HG03095 (cell line): ENCODE measurements around the gene NEK9.
A peak's percentile ranks its signal among the peaks of the same experiment; 100 is the strongest.
"Not testable (repeated sequence)": the region's sequence is repeated elsewhere in the genome, so short reads cannot be mapped to it uniquely, and the experiment has no call there.

Experiments used
- ATAC-seq: cut with Tn5 transposase; IDR thresholded peaks from one replicate; pipeline ENCODE4 v1.9.1; 2021; ENCODE audit warnings: moderate library complexity; ENCODE audit not compliant: unreplicated experiment

The NEK9 gene

GRCh38 chr14:75126679-75127473, at the start of gene NEK9:
Gene NEK9 (minus strand): TSS chr14:75127048. CDS start chr14:75126921, 127 bp downstream.
- ATAC-seq: peak; percentile 85

DNA sequence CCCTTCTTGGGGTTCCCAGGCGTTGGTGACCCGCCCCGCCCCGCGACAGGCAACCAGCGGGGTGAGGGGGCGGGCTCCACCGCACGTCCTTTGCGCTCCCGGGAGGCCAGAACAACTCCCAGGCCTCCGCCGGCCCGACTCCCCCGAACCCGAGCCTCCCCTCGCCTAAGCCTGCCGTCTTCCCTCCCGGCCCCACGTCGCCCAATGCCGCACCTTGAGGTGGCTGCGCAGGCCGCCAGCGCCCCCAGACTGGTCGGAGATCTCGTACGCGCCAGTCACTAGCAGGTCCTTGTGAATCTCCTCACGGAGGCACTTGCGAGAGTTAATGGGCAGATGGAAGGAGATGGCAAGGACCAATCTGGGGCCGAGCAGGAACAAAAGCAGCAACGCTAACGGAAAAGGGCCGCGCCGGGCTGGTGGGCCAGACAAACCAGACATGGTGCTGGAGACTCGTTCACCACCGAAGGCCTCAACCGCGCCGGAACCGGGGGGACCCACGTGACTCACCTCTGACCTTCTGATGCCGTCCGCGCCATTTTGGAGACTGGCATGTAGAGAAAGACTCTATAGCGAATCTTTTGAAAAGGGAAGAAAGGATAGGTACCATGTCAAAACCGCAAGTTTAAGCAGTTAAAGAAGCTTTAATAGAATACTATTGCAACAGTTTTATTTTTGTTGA, 49.4 kb upstream of the NEK9 start, which contains the start of gene TMED10:
Gene TMED10 (minus strand): TSS at position 471 of the 679 bp plus-strand sequence. CDS start 33 bp downstream, at position 438.
- peak; percentile 63 for ATAC-seq

- peak; percentile 8 for ATAC-seq
Measured at GRCh38 chr14:75175677-75176141, 48.9 kb upstream of the NEK9 start.

DNA sequence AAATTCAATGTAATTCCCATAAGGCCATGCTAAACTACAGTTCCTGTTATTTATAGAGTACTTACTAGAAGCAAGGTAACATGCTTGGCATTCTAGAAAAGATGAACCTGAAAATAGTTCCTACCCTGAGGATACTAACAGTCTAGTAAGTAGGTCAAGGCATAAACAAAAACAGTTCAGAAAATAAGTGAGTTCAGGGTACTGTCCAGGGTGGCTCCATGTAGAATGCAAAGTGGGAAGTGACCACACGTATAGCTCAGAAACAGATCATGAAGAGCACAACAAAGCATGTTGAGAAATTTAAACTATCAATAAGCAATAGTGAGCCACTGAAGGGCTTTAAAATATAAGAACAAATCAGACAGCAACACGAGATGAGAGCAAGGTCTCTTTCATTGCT, 47.2 kb upstream of the NEK9 start:
- no peak for ATAC-seq

GRCh38 chr14:75170772-75171171, 43.9 kb upstream of the NEK9 start:
- no peak for ATAC-seq

GRCh38 chr14:75168586-75169335, 41.9 kb upstream of the NEK9 start:
- ATAC-seq: no peak

DNA sequence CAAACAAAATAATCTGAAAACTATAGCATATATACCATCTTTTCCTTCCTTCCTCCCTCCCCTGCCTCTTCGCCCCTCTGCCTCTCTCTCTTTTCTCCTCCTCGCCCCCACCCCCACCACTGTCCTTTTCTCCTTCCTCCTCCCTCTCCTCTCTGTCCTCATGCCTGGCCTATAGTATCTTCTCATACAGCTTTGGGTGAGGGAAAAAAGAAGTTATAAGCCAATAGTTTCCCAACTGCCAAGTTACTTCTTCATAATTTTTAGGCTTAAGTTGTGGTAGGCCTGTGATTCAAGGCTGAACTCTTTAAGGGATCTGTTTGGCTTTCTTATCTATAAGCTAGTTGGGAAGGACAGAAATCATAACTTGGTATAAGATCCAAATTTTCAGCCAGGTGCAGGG, 40.5 kb upstream of the NEK9 start:
- ATAC-seq: no peak

DNA sequence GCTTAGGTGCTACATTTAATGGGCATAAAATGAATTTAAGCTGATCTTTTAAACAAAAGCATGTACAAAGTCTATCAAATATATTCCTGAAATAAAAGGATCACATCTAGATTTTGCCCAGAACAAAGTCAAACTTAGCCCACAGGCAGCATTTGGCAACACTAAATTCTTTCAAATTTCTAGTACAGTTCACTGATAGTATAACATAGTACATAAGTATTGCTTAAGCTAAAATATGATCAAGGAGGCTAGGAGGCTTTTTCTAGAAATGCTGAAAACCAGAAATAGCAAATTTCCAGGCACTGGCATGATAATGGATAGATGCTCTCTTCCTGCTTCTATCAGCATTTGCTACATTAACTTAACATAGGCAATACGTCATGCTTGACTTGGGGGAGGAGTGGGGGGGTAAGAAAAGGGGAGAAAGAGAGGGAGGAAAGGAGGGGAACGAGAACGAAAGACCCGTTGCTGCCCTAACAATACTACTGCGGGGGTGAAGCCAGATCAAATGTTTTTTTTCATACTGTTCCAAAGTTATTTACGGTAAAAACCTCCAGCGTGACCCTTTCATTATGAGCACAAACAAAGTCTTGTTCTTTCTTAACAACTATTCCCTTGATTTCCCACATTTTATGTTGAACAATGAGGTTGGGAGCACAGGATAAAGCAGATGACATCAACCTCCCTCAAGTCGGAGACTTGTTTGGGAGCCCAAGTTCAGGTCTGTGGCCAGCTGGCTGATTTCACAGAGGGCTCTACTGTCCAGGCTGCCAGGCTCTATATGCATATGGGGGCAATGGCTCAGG, 38.9 kb upstream of the NEK9 start:
- ATAC-seq: no peak

- ATAC-seq: no peak
Measured at GRCh38 chr14:75164809-75165208, 38.0 kb upstream of the NEK9 start.

DNA sequence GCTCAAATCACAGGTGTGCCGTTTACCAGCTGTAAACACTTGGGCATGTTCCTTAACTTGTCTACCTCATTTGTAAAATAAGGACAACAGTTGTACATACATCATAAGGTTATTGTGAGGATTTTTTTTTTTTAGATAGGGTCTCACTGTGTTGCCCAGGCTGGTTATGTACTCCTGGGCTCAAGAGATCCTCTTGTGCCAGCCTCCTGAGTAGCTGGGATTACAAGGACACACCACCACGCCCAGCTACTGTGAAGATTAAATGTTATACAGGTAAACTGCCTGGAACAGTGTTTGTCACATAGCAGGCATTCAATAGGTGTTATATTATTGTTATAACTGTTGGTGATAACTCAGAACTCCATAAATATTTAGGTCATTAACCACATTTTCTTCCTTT, 36.8 kb upstream of the NEK9 start:
- ATAC-seq: no peak

DNA sequence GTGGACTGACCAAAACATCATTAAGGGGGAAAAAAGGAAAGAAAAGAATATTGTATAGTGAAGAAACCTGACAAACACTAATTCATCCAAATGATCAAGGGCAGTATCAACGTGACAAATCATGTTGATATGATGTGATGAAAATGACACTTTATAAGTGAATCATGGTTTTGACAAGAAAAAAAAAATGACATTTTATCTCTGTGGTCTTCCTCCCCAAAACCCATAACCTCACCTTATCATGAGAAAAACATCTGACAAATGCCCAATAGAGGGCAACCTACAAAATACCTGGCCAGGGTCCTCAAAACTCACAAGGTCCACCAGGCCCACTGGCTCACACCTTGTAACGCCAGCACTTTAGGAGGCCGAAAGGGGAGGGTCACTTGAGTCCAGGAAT, 35.8 kb upstream of the NEK9 start:
- no peak for ATAC-seq

DNA sequence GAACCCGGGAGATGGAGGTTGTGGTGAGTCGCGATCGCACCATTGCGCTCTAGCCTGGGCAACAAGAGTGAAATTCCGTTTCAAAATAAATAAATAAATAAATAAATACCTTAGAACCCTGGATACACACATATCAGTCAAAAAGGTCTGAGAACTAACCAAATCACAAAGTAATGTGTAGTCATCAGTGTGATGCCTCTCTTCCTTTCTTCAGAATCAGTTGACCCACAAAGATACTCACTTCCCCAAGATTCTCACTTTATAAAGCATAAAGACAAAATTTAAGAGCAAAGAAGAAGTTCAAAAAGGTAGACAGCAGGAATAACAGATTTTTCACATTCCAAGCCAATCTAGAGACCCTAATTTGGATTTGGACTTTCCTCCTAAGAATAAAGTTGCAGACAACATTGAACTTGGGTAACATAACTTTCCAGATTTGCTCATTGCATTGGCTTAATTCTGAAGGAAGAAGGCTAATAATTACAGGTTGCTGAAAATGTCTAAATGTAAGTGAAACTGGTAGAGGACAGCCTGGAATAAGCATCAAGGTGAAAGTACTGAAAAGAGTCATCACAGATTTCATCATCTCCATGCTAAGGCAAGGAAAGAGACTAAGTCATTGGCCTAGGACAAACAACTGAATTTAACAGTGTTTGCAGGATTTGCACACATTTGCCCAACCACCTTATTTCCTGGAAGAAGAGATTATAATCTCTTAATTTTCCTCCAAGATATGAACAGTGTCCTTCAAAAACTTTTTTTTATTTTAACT, 32.2 kb upstream of the NEK9 start:
- ATAC-seq: no peak

DNA sequence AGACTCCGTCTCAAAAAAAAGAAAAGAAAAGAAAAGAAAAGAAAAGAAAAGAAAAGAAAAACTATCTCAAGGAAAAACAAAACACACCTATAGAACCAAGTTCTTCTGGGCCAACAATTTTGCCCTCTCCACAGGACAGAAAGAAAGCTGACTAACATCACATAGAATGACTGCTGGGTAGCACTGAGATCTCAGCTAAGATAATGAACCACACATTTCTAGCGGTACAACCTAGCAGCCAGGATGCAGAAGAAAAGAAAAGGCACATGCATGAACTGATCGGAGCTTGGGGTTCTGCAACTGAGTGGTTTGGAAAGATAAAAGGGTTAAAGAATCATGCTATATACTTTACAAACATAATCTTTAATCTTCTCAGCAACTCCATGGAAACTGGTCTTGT, 30.1 kb upstream of the NEK9 start:
- no peak for ATAC-seq

GRCh38 chr14:75156111-75156510, 29.3 kb upstream of the NEK9 start:
- ATAC-seq: no peak

DNA sequence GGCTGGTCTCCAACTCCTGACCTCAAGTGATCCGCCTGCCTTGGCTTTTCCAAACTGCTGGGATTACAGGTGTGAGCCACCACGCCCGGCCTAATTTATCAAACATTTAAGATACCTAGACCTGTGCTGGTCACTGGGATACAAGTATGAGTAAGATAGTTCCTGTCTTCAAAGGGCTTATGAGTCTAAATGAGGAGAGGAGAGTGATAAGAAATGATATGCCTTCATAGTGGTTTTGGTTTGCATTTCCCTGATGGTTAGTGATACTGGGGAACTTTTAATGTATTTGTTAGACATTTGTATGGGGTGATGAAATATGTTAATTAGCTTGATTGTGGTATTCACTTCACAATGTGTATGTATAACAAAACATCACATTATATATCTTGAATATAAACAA, 28.3 kb upstream of the NEK9 start:
- no peak for ATAC-seq

DNA sequence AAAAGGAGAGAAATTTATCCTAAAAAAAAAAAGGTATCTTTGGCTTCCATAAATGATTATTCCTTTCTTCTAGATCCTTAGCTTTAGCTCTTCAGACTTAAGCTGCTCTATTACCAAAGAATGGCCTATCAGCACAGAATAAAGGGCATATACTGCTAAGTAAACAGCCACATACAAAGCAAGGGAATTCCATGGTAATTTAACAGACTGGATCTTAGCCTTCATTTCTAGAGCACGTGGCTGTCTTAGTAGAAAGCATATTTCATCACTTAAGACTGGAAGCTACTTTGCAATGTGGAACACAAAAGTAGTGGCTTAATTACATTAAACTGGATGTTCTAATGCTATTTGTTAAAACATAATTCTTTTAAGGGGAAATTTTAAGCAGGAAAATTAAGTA, 26.4 kb upstream of the NEK9 start:
- ATAC-seq: no peak

- ATAC-seq: no peak
Measured at GRCh38 chr14:75151851-75152250, 25.0 kb upstream of the NEK9 start.

DNA sequence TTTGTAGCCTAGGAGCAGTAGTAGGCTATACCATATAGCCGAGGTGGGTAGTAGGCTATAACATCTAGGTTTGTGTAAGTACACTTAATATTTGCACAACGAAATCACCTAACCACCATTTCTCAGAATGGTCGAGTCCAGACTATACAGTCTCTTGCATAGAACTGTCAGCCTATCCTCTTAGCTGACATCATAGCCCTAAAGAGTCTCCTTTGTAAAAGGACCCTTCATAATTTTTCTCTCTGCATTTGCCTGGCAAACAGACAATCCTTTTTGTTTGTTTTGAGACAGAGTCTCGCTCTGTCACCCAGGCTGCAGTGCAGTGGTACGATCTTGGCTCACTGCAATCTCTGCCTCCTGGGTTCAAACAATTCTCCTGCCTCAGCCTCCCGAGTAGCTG, 23.8 kb upstream of the NEK9 start:
- not testable (repeated sequence) for ATAC-seq

- ATAC-seq: no peak
Measured at GRCh38 chr14:75150150-75150549, 23.3 kb upstream of the NEK9 start.
